HL-60/S4 (cell line): ENCODE measurements around the gene DNAJC10.

Experiments used
- in situ Hi-C: fragments of 300-500 bp; cut with MboI; formaldehyde crosslinking; loops from 2 replicates; pipeline ENCODE4 v1.14.3; 2022; ENCODE audit warnings: low sequenced_read_pairs

DNAJC10 gene

GRCh38 chr2:182784058-182784706, 68.1 kb downstream of the DNAJC10 start:
- in situ Hi-C loops = no loop called here

GRCh38 chr2:182784777-182785176, 68.7 kb downstream of the DNAJC10 start:
- in situ Hi-C loops = no loop called here

- in situ Hi-C loops = no loop called here
Observed at GRCh38 chr2:182792441-182792840, 76.4 kb downstream of the DNAJC10 start.

GRCh38 chr2:182798736-182799135, 82.7 kb downstream of the DNAJC10 start:
- in situ Hi-C loops = no loop called here

- in situ Hi-C loops = no loop called here
Observed at GRCh38 chr2:182804128-182804527, 88.1 kb downstream of the DNAJC10 start.

- in situ Hi-C loops = no loop called here
Observed at GRCh38 chr2:182807319-182807718, 91.3 kb downstream of the DNAJC10 start.

- in situ Hi-C loops = no loop called here
Observed at GRCh38 chr2:182810087-182810486, 94.0 kb downstream of the DNAJC10 start.

GRCh38 chr2:182814380-182814779, 98.3 kb downstream of the DNAJC10 start:
- in situ Hi-C loops = no loop called here

GRCh38 chr2:182814804-182815203, 98.7 kb downstream of the DNAJC10 start:
- in situ Hi-C loops = no loop called here

GRCh38 chr2:182816866-182817265, 100.8 kb downstream of the DNAJC10 start:
- in situ Hi-C loops = no loop called here

- in situ Hi-C loops = no loop called here
Observed at GRCh38 chr2:182817558-182817957, 101.5 kb downstream of the DNAJC10 start.

- in situ Hi-C loops = no loop called here
Observed at GRCh38 chr2:182818501-182818900, 102.4 kb downstream of the DNAJC10 start.

GRCh38 chr2:182818925-182819324, 102.9 kb downstream of the DNAJC10 start:
- in situ Hi-C loops = no loop called here

GRCh38 chr2:182819412-182819811, 103.4 kb downstream of the DNAJC10 start:
- in situ Hi-C loops = no loop called here

GRCh38 chr2:182821182-182821581, 105.1 kb downstream of the DNAJC10 start:
- in situ Hi-C loops = no loop called here

- in situ Hi-C loops = no loop called here
Observed at GRCh38 chr2:182822733-182823132, 106.7 kb downstream of the DNAJC10 start.

GRCh38 chr2:182824056-182824766, 108.2 kb downstream of the DNAJC10 start:
- in situ Hi-C loops = no loop called here

- in situ Hi-C loops = no loop called here
Observed at GRCh38 chr2:182824767-182825158, 108.7 kb downstream of the DNAJC10 start.

- in situ Hi-C loops = no loop called here
Observed at GRCh38 chr2:182826064-182826463, 110.0 kb downstream of the DNAJC10 start.

- in situ Hi-C loops = no loop called here
Observed at GRCh38 chr2:182826496-182826895, 110.4 kb downstream of the DNAJC10 start.

GRCh38 chr2:182827182-182827879, 111.3 kb downstream of the DNAJC10 start:
- in situ Hi-C loops = no loop called here

- in situ Hi-C loops = no loop called here
Observed at GRCh38 chr2:182831101-182831500, 115.0 kb downstream of the DNAJC10 start.
